ENCODE results near the gene MAGI1.
"Not testable (repeated sequence)": the region's sequence is repeated elsewhere in the genome, so short reads cannot be mapped to it uniquely, and the experiment has no call there.

MAGI1 gene

GRCh38 chr3:66031102-66031698 is 7.5 kb downstream of the MAGI1 start:
- DNase-seq (no peak), ATAC-seq (no peak)
- Mint-ChIP-seq H3K4me3 (no peak overlapping the region), H3K27ac (no peak overlapping the region), H3K36me3 (ENCODE audit: low read depth) (peaks cover 1% of the 10 kb centered on the region), H3K4me1 (peaks cover 6% of the 10 kb centered on the region), H3K27me3 (peaks cover 21% of the 10 kb centered on the region), H3K9me3 (no peaks in the 10 kb centered on the region)

GRCh38 chr3:66029443-66029842 is 9.3 kb downstream of the MAGI1 start:
- DNase-seq (no peak), ATAC-seq (no peak)
- peaks cover 15% of the 10 kb centered on the region for H3K27me3 Mint-ChIP-seq
- peaks cover 6% of the 10 kb centered on the region for H3K4me1 Mint-ChIP-seq
- no peak overlapping the region for H3K4me3 Mint-ChIP-seq
- peaks cover 1% of the 10 kb centered on the region for H3K36me3 Mint-ChIP-seq (ENCODE audit: low read depth)
- H3K9me3 Mint-ChIP-seq: no peaks in the 10 kb centered on the region
- no peak overlapping the region for H3K27ac Mint-ChIP-seq

- Mint-ChIP-seq H3K27me3 (peaks cover 15% of the 10 kb centered on the region), H3K4me1 (peaks cover 6% of the 10 kb centered on the region), H3K36me3 (ENCODE audit: low read depth) (peaks cover 1% of the 10 kb centered on the region), H3K27ac (no peak overlapping the region), H3K4me3 (no peak overlapping the region), H3K9me3 (no peaks in the 10 kb centered on the region)
- ATAC-seq (no peak), DNase-seq (no peak)
Measured at GRCh38 chr3:66029014-66029413, 9.7 kb downstream of the MAGI1 start.

- H3K4me3 Mint-ChIP-seq: no peak overlapping the region
- H3K4me1 Mint-ChIP-seq: peaks cover 2% of the 10 kb centered on the region
- H3K27ac Mint-ChIP-seq: no peak overlapping the region
- H3K27me3 Mint-ChIP-seq: peaks cover 15% of the 10 kb centered on the region
- H3K36me3 Mint-ChIP-seq (ENCODE audit: low read depth): peaks cover 1% of the 10 kb centered on the region
- ATAC-seq: no peak
- DNase-seq: no peak
- no peaks in the 10 kb centered on the region for H3K9me3 Mint-ChIP-seq
Measured at GRCh38 chr3:66028457-66028856, 10.3 kb downstream of the MAGI1 start.

- H3K4me1 Mint-ChIP-seq; H3K36me3 Mint-ChIP-seq (ENCODE audit: low read depth); ATAC-seq; H3K27ac Mint-ChIP-seq; H3K4me3 Mint-ChIP-seq; H3K9me3 Mint-ChIP-seq; DNase-seq: not testable (repeated sequence)
- peaks cover 16% of the 10 kb centered on the region for H3K27me3 Mint-ChIP-seq
Measured at GRCh38 chr3:66027099-66027498, 11.6 kb downstream of the MAGI1 start.

- peaks cover 10% of the 10 kb centered on the region for H3K27me3 Mint-ChIP-seq
- no peak for ATAC-seq
- no peaks in the 10 kb centered on the region for H3K9me3 Mint-ChIP-seq
- no peak for DNase-seq
- no peak overlapping the region for H3K4me3 Mint-ChIP-seq
- no peaks in the 10 kb centered on the region for H3K4me1 Mint-ChIP-seq
- no peak overlapping the region for H3K27ac Mint-ChIP-seq
- no peaks in the 10 kb centered on the region for H3K36me3 Mint-ChIP-seq (ENCODE audit: low read depth)
Measured at GRCh38 chr3:66023738-66024385, 14.9 kb downstream of the MAGI1 start.

- ATAC-seq (no peak), DNase-seq (no peak)
- Mint-ChIP-seq H3K27me3 (peaks cover 10% of the 10 kb centered on the region), H3K4me3 (no peak overlapping the region), H3K9me3 (no peaks in the 10 kb centered on the region), H3K4me1 (no peaks in the 10 kb centered on the region), H3K27ac (no peak overlapping the region), H3K36me3 (ENCODE audit: low read depth) (no peaks in the 10 kb centered on the region)
Measured at GRCh38 chr3:66023229-66023628, 15.5 kb downstream of the MAGI1 start.

GRCh38 chr3:66021731-66022131 is 17.0 kb downstream of the MAGI1 start:
- H3K36me3 Mint-ChIP-seq (ENCODE audit: low read depth): no peaks in the 10 kb centered on the region
- DNase-seq (no peak), ATAC-seq (no peak)
- H3K4me3 Mint-ChIP-seq: no peak overlapping the region
- peaks cover 9% of the 10 kb centered on the region for H3K27me3 Mint-ChIP-seq
- H3K27ac Mint-ChIP-seq: no peak overlapping the region
- H3K4me1 Mint-ChIP-seq: no peaks in the 10 kb centered on the region
- H3K9me3 Mint-ChIP-seq: no peaks in the 10 kb centered on the region

GRCh38 chr3:66019896-66020295 is 18.8 kb downstream of the MAGI1 start:
- ATAC-seq (no peak), DNase-seq (no peak)
- Mint-ChIP-seq H3K9me3 (no peaks in the 10 kb centered on the region), H3K4me3 (no peak overlapping the region), H3K4me1 (no peaks in the 10 kb centered on the region), H3K27me3 (peaks cover 2% of the 10 kb centered on the region), H3K36me3 (ENCODE audit: low read depth) (no peaks in the 10 kb centered on the region), H3K27ac (no peak overlapping the region)

- Mint-ChIP-seq H3K36me3 (ENCODE audit: low read depth) (no peaks in the 10 kb centered on the region), H3K4me1 (no peaks in the 10 kb centered on the region), H3K27me3 (peaks cover 2% of the 10 kb centered on the region), H3K27ac (no peak overlapping the region), H3K4me3 (no peak overlapping the region), H3K9me3 (no peaks in the 10 kb centered on the region)
- no peak for ATAC-seq
- DNase-seq: no peak
Measured at GRCh38 chr3:66018057-66019033, 20.4 kb downstream of the MAGI1 start.

- no peaks in the 10 kb centered on the region for H3K9me3 Mint-ChIP-seq
- no peaks in the 10 kb centered on the region for H3K36me3 Mint-ChIP-seq (ENCODE audit: low read depth)
- no peak for ATAC-seq
- DNase-seq: no peak
- H3K4me3 Mint-ChIP-seq: no peak overlapping the region
- H3K27me3 Mint-ChIP-seq: no peaks in the 10 kb centered on the region
- no peaks in the 10 kb centered on the region for H3K4me1 Mint-ChIP-seq
- H3K27ac Mint-ChIP-seq: no peak overlapping the region
Measured at GRCh38 chr3:66017591-66017990, 21.1 kb downstream of the MAGI1 start.

- no peak for ATAC-seq
- Mint-ChIP-seq H3K27ac (no peak overlapping the region), H3K36me3 (ENCODE audit: low read depth) (no peaks in the 10 kb centered on the region), H3K27me3 (no peaks in the 10 kb centered on the region), H3K4me1 (no peaks in the 10 kb centered on the region), H3K4me3 (no peak overlapping the region), H3K9me3 (no peaks in the 10 kb centered on the region)
- no peak for DNase-seq
Measured at GRCh38 chr3:66017084-66017483, 21.6 kb downstream of the MAGI1 start.

GRCh38 chr3:66015841-66016240 is 22.9 kb downstream of the MAGI1 start:
- ATAC-seq (no peak), DNase-seq (no peak)
- H3K4me1 Mint-ChIP-seq: no peaks in the 10 kb centered on the region
- no peaks in the 10 kb centered on the region for H3K36me3 Mint-ChIP-seq (ENCODE audit: low read depth)
- H3K27ac Mint-ChIP-seq: no peak overlapping the region
- no peaks in the 10 kb centered on the region for H3K9me3 Mint-ChIP-seq
- H3K27me3 Mint-ChIP-seq: no peaks in the 10 kb centered on the region
- H3K4me3 Mint-ChIP-seq: no peak overlapping the region

- Mint-ChIP-seq H3K36me3 (ENCODE audit: low read depth) (no peaks in the 10 kb centered on the region), H3K27ac (no peak overlapping the region), H3K4me3 (no peak overlapping the region), H3K4me1 (no peaks in the 10 kb centered on the region), H3K9me3 (no peaks in the 10 kb centered on the region), H3K27me3 (no peaks in the 10 kb centered on the region)
- ATAC-seq: no peak
- DNase-seq: no peak
Measured at GRCh38 chr3:66014651-66015050, 24.1 kb downstream of the MAGI1 start.

GRCh38 chr3:66014056-66014455 is 24.7 kb downstream of the MAGI1 start:
- Mint-ChIP-seq H3K36me3 (ENCODE audit: low read depth) (no peaks in the 10 kb centered on the region), H3K4me3 (no peak overlapping the region), H3K27me3 (peaks cover 4% of the 10 kb centered on the region), H3K9me3 (no peaks in the 10 kb centered on the region), H3K4me1 (no peaks in the 10 kb centered on the region), H3K27ac (no peak overlapping the region)
- DNase-seq (no peak), ATAC-seq (no peak)

Measured in activated naive CD8-positive, alpha-beta T cell treated with anti-CD3 and anti-CD28 coated beads, Interleukin-2, amount 50 U/mL, for 24 hours (primary cell).